D721Med (cell line): ENCODE data around the gene XDH.

Experiments
- DNase-seq: peaks from one replicate; pipeline ENCODE4 v3.0.0; 2011; ENCODE audit warnings: low spot score; ENCODE audit not compliant: insufficient read length
- FAIRE-seq: peaks from 2 replicates; lab custom pipeline; 2011; peaks lifted over from hg19 to GRCh38; lab: Jason Lieb, UNC
- TF ChIP-seq, protein P1 (sequence below): IDR thresholded peaks from 2 replicates; pipeline ENCODE4 v1.5.1; 2012; ENCODE audit warnings: mild to moderate bottlenecking, control low read depth; ENCODE audit not compliant: insufficient read depth; ENCODE audit errors: missing control alignments

Gene XDH

DNA sequence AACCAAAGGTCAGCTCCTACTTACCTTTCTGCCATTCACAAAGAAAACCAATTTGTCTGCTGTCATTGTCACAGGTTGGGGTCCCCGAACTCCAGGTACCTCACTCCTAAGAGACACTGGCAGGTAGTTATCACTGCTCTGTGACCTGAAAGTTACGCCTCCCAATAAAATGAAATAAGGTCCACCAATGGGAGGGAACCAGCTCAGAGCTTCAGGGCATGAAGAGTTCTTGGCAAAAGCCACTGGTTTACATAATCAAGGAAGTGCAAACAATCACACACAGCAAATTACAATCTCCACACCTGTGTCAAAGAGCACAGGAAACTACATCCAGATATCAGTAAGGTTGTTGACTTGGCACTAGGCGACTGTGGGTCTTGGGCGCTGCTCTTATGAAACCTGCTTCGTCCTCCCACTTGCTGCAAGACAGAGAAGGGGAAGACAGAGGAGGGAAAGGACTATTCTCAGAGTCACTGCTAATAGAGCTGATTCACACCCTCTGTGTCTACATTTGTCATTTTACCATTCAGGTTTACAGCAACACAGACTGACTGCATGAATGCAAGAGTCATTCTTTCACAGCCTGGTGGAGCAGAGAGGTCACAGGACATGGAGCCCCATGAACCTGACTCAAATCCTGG is at the start of gene XDH:
TSS of gene XDH (minus strand) at position 142 of the 641 bp plus-strand sequence. CDS start at position 66, 76 bp downstream.
- FAIRE-seq, result no peak
- no peak for DNase-seq
- TF ChIP-seq, protein P1, sequence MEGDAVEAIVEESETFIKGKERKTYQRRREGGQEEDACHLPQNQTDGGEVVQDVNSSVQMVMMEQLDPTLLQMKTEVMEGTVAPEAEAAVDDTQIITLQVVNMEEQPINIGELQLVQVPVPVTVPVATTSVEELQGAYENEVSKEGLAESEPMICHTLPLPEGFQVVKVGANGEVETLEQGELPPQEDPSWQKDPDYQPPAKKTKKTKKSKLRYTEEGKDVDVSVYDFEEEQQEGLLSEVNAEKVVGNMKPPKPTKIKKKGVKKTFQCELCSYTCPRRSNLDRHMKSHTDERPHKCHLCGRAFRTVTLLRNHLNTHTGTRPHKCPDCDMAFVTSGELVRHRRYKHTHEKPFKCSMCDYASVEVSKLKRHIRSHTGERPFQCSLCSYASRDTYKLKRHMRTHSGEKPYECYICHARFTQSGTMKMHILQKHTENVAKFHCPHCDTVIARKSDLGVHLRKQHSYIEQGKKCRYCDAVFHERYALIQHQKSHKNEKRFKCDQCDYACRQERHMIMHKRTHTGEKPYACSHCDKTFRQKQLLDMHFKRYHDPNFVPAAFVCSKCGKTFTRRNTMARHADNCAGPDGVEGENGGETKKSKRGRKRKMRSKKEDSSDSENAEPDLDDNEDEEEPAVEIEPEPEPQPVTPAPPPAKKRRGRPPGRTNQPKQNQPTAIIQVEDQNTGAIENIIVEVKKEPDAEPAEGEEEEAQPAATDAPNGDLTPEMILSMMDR, result no peak

DNA sequence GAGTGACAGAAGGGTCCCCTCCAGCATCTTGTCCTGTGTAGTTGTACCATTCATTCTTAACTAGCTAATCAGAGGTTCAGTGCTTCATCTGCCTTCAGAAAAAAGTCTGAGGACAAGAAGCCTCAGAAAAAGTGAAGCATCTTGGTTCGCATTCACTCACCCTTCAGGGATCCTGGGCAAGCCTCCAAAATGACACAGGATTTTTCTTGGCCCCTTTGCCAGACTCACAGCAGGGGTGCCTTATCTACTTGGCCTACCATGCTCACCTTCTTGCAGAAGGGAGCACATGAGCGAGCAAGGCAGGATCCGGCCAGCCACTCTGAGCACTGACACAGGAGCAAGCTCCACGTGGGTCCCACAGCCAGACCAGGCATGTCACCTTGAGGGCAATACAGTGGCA is 43.1 kb upstream of the XDH start:
- DNase-seq (no peak), FAIRE-seq (no peak)
- TF ChIP-seq, protein P1, result no peak

DNA sequence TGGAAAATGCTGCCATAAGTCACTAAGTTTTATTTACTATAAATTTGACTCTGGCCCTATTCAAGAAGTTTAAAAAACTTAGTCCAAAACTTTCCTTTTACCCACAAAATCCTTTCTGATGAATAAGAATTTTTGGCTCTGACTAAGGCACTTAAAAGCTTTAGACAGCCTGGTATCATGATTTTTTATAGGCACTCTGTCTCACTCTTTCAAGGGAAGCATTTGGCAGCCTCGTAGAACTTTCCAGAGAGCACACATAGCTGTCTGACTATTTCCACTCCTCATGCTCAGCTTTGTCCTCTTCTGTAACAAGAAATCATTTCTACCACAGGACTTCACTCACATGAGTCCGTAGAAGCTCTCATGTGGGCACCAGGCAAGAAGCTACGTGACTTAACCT is 32.3 kb upstream of the XDH start:
- TF ChIP-seq, protein P1, result no peak
- FAIRE-seq, result no peak
- no peak for DNase-seq

DNA sequence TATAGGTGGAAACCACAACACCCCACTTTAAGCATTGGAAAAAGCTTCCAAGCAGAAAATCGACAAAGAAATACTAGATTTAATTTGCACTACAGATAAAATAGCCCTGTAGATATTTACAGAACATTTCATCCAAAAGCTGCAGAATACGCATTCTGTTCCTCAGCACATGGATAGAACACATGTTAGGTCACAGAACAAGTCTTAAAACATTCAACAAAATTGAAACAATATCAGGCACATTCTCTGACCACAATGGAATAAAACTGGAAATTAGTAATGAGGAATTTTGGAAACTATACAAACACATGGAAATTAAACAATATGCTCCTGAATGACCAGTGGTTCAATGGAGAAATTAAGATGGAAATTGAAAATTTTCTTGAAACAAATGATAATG is 27.8 kb upstream of the XDH start:
- TF ChIP-seq, protein P1, result no peak
- DNase-seq, result no peak
- no peak for FAIRE-seq

DNA sequence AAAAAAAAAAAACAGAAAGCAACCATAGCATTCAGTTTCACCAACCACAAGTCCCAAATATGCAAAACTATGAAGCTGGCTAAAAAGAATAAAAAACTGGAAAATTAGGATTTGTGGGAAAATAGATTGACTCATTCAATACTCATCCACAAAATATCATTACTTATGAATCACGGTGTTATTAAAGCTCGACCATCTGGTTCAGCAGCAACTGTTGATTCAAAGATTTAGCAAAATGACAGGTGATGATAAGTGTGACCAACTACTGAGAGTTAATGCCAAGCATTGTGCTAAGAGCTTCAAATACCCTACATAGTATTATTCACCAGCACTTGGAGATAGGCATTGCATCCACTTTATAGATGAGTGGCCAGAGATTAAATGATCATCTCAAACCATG is 26.2 kb upstream of the XDH start:
- TF ChIP-seq, protein P1, result no peak
- no peak for DNase-seq
- FAIRE-seq, result peak; percentile 6

DNA sequence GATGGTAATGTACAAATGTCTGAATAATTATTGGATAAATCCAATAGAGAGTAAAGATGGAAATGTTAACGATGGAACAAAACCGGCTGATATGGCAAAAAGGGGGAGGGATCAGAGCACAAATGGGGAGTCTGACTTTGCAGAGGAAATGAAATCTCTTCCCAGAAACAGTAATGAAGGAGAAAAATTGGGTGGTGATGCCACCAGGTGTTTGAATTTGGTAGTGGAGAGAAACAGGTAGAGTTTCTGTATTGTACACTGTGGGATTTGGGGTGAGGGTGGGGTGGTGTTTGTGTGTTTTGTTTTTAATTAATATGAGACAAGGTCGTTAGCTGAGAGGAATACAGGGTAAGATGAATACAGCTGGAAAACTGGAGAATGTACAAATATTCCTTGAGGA is 20.4 kb upstream of the XDH start:
- no peak for DNase-seq
- FAIRE-seq, result no peak
- TF ChIP-seq, protein P1, result no peak

DNA sequence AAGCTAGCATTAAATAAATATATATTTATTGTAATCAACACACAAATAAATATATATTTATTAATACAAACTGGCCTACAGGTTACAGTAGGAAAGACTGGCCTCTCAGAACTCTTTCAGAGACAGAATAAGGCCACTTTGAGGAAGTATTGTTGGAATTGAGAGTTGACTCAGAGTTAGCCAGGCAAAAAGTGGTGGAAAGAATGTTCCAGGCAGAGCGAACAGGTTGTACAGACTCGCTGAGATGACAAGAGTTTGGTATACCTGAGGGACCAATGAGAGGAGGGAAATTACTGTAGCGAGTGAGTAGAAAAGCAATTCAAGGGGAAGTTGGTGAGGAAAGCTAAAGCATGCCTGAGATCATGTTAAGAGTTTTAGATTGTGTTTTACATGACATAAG is 19.0 kb upstream of the XDH start:
- FAIRE-seq (no peak), DNase-seq (no peak)
- TF ChIP-seq, protein P1, result no peak
